Transverse colon (tissue), 4 donors: ENCODE measurements around the gene STK11IP. TPM values are rescaled to one million over a fixed set of nuclear protein-coding genes. Genes with fewer than 3 reads are reported as not detected.
"Not testable (repeated sequence)": the region's sequence is repeated elsewhere in the genome, so short reads cannot be mapped to it uniquely, and the experiment has no call there.

Experiments used
- DNase-seq: peaks from one replicate; pipeline ENCODE4 v3.0.0-alpha.2; 2019
- H3K27ac ChIP-seq, 4 donors: fragments of 200-600 bp; sonication (generic); 2 replicates each; pipeline ENCODE4 v1.5.1; 2016 to 2018; ENCODE audit warnings: inconsistent platforms in 4 of 4
- H3K27me3 ChIP-seq: fragments of 200-600 bp; sonication (generic); 2 replicates; pipeline ENCODE4 v1.5.1; 2017; ENCODE audit warnings: inconsistent platforms
- H3K36me3 ChIP-seq, 4 donors: fragments of 200-600 bp; sonication (generic); 2 replicates each; pipeline ENCODE4 v1.5.1; 2017 to 2019; ENCODE audit warnings: inconsistent platforms in 4 of 4
- H3K4me1 ChIP-seq, 4 donors: fragments of 200-600 bp; sonication (generic); 2 replicates each; pipeline ENCODE4 v1.5.1; 2017 to 2020; ENCODE audit warnings: inconsistent platforms in 4 of 4
- H3K4me3 ChIP-seq, 4 donors: fragments of 200-600 bp; sonication (generic); 1 replicate in 1 of 4; 2 replicates in 3 of 4; pipeline versions ENCODE4 v1.5.1 to v1.6.1; 2017 to 2019; ENCODE audit warnings: inconsistent platforms in 4 of 4
- H3K9me3 ChIP-seq, 2 donors: fragments of 200-600 bp; sonication (generic); 2 replicates each; pipeline ENCODE4 v1.5.1; 2017 to 2019; ENCODE audit warnings: inconsistent platforms in 2 of 2
- EP300 ChIP-seq: sonication (generic); formaldehyde crosslinking; IDR thresholded peaks from one replicate; pipeline ENCODE4 v1.6.1; 2017; ENCODE audit warnings: antibody characterized with exemption, low read depth
- POLR2A ChIP-seq: fragments of 450-650 bp; IDR thresholded peaks from one replicate; pipeline ENCODE4 v1.6.1; 2016; ENCODE audit warnings: antibody characterized with exemption, mild to moderate bottlenecking, moderate library complexity
- POLR2AphosphoS5 ChIP-seq, 3 donors: sonication (generic); formaldehyde crosslinking; IDR thresholded peaks; one replicate each; pipeline ENCODE4 v1.6.1; 2016; ENCODE audit warnings: antibody characterized with exemption in 3 of 3
- whole genome bisulfite sequencing, 2 donors: methylation state at CpG; one replicate each; pipeline ENCODE4 v1.1.5; 2018; ENCODE audit warnings: low coverage in 1 of 2; 5-methylcytosine and 5-hydroxymethylcytosine counted together
- in situ Hi-C, 4 donors: fragments of 200-750 bp; cut with MboI; loops; one replicate each; pipeline versions ENCODE4 v1.15.0 to v1.15.1; 2017; ENCODE audit warnings: low sequenced_read_pairs in 3 of 4, low pct_ligation_motif_present in 1 of 4, low pct_unique_long_range_greater_than_20kb in 1 of 4
- intact Hi-C: fragments of 100-400 bp; cut with DNase I; formaldehyde crosslinking; loops from one replicate; pipeline ENCODE4 v1.15.1; 2023; ENCODE audit warnings: low total_unique reads
- total RNA-seq, 4 donors: library from RNA; depleted of rRNA; stranded (reverse); fragments of >200 nt; gene quantifications; one replicate each; pipeline ENCODE4 v1.1.0, GENCODE V29; 2016
- TF ChIP-seq, protein P1 (sequence below), 5 experiments: fragments of 200-600 bp in 3 of 5; fragments of 450-650 bp in 2 of 5; sonication (generic) in 3 of 5; IDR thresholded peaks; 1 replicate in 2 of 5; 2 replicates in 3 of 5; pipeline ENCODE4 v1.5.1; 2016 to 2017; ENCODE audit warnings: antibody characterized with exemption in 5 of 5, inconsistent platforms in 3 of 5, mild to moderate bottlenecking in 2 of 5, moderate library complexity in 1 of 5

The STK11IP gene
- total RNA-seq, 4 donors from 2014 or later: 16.2 to 117 (median 38.2) TPM

DNA sequence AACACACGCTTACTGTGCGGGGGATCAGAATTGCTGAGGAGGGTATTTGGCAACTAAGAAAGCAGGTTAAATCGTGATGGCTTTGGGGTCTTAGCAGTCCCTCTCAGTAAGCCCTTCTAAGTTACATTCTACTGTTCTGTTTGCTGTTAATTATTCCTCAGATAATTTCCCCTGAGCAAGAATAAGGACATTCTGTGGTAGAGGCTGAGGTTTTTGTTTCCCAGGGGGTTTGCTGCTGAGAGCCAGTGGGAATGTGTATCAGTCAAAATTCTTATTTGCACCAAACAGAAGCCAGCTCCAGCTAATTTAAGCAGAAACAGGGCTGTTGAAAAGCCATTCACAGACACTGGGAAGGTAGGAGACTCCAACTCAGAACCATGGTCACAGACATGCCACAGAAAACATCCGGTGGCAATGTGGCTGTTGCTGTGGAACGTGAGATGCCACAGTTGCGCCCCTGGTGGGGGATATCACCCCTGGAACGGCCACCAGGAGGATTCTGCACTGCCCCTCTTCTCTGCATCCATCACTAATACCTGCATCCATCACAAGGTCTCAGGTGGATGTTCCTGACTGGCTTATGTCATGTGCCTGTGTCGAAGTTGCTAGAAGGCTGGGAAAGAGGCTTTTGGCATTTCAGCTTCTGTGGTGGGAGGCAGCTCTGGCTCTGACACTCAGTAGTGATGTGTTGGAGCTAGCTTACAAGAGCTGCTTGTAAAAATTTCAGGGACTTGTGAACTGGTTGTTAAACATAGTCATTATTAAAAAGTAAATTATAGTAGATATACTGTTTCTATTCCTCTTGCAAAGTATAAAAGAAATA, 53.0 kb downstream of the STK11IP start:
- Histone ChIP-seq H3K9me3 (no peaks in the 10 kb centered on the region), H3K27me3 (peaks cover 67% of the 10 kb centered on the region), H3K36me3 (no peaks in the 10 kb centered on the region), H3K27ac (no peak overlapping the region), H3K4me1 (peaks cover 0 to 3% (median 0%) of the 10 kb centered on the region in 4 donors), H3K4me3 (no peak overlapping the region)
- 60% methylated on average over 8 of the region's 8 CpGs; no CpG with 5 or more reads in 1 of the 2 donors for WGBS, 2 donors
- no peak for TF ChIP-seq POLR2A
- no peak for TF ChIP-seq POLR2AphosphoS5 (IDR thresholded peaks at IDR 0.05)
- no peak for TF ChIP-seq EP300
- TF ChIP-seq, protein P1, sequence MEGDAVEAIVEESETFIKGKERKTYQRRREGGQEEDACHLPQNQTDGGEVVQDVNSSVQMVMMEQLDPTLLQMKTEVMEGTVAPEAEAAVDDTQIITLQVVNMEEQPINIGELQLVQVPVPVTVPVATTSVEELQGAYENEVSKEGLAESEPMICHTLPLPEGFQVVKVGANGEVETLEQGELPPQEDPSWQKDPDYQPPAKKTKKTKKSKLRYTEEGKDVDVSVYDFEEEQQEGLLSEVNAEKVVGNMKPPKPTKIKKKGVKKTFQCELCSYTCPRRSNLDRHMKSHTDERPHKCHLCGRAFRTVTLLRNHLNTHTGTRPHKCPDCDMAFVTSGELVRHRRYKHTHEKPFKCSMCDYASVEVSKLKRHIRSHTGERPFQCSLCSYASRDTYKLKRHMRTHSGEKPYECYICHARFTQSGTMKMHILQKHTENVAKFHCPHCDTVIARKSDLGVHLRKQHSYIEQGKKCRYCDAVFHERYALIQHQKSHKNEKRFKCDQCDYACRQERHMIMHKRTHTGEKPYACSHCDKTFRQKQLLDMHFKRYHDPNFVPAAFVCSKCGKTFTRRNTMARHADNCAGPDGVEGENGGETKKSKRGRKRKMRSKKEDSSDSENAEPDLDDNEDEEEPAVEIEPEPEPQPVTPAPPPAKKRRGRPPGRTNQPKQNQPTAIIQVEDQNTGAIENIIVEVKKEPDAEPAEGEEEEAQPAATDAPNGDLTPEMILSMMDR (IDR thresholded peaks at IDR 0.05): no peak
- intact Hi-C loops: no loop called here
- in situ Hi-C loops: no loop called here
- DNase-seq: no peak

GRCh38 chr2:219651656-219652055, 54.0 kb downstream of the STK11IP start:
- in situ Hi-C loops, H3K4me3 ChIP-seq, DNase-seq, H3K4me1 ChIP-seq, H3K27ac ChIP-seq, H3K9me3 ChIP-seq, intact Hi-C loops, H3K36me3 ChIP-seq: not testable (repeated sequence)
- WGBS, 2 donors: 78% methylated on average over 6 of the region's 6 CpGs; no CpG with 5 or more reads in 1 of the 2 donors
- peaks cover 67% of the 10 kb centered on the region for H3K27me3 ChIP-seq

DNA sequence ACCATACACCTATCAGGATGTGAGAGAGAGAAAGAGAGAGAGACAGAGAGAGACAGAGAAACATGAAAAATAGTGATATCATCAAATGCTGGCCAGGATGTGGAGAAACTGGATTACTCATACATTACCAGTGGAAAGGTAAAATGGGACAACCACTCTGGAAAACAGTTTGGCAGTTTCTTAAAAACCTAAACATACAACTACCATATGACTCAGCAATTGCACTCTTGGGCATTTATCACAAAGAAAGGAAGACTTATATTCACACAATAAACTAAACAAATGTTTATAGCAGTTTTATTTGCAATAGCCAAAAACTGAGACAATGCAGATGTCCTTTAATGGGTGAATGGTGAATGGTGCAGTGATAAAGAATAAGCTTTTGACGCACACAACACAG, 58.9 kb downstream of the STK11IP start:
- Histone ChIP-seq H3K4me3 (no peak overlapping the region), H3K9me3 (no peaks in the 10 kb centered on the region), H3K27ac (no peak overlapping the region), H3K36me3 (no peaks in the 10 kb centered on the region), H3K4me1 (no peaks in the 10 kb centered on the region), H3K27me3 (peaks cover 39% of the 10 kb centered on the region)
- TF ChIP-seq POLR2AphosphoS5 (IDR thresholded peaks at IDR 0.05): no peak
- TF ChIP-seq POLR2A: no peak
- TF ChIP-seq, protein P1 (IDR thresholded peaks at IDR 0.05): no peak
- no peak for TF ChIP-seq EP300
- in situ Hi-C loops (no loop called here), intact Hi-C loops (no loop called here)
- DNase-seq: no peak
- WGBS, 2 donors: 75 to 78% methylated on average over 1 of the region's 1 CpG

DNA sequence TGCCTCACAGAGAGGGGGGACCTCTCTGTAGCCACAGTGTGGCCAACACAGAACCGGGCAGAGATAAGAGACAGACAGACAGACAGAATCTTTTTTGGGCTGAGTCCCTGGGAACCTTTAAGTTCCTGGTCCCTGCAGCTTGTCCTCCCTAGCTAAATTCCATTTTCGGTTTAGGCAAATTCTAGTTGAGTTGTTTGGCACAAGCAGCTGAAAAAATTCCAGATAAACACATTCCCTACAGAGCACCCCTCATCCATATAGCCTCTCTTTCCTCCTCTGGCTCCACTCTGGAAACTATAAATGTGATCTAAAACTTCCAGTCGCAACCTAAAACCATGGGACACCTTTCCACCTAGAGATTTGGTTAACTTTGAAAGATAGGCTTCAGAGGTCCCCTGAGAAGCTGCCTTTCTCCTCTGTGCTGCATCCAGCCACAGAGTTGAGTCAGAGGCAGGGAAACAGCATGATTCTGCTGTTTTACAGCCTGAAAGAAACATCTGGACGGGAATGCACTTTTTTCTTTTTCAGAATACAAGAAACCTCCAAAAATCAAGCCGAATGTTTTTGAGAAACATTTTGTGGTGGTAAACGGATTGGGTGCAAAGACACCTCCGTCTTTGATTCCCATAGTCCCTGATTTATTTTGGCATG, 60.7 kb downstream of the STK11IP start:
- 60 to 66% methylated on average over 2 to 7 of the region's 7 CpGs for WGBS, 2 donors
- Histone ChIP-seq H3K4me1 (no peaks in the 10 kb centered on the region), H3K9me3 (no peaks in the 10 kb centered on the region), H3K27me3 (peaks cover 21% of the 10 kb centered on the region), H3K27ac (no peak overlapping the region), H3K4me3 (no peak overlapping the region), H3K36me3 (no peaks in the 10 kb centered on the region)
- TF ChIP-seq EP300: no peak
- TF ChIP-seq, protein P1 (IDR thresholded peaks at IDR 0.05): no peak
- TF ChIP-seq POLR2A: no peak
- TF ChIP-seq POLR2AphosphoS5 (IDR thresholded peaks at IDR 0.05): no peak
- in situ Hi-C loops: no loop called here
- intact Hi-C loops: no loop called here
- no peak for DNase-seq
